ENCODE measurements around the gene LRRC4C. TPM values are rescaled to one million over a fixed set of nuclear protein-coding genes. Genes with fewer than 3 reads are reported as not detected.
A peak's percentile ranks its signal among the peaks of the same experiment; 100 is the strongest.

The LRRC4C gene
- total RNA-seq (under 1 TPM; 0.15 to 0.93 (median 0.40) TPM), polyA plus RNA-seq (under 1 TPM; 0.26 to 0.80 TPM)
- long read RNA-seq, donor 1, result 0 reads
- long read RNA-seq, donor 2, result 0 reads
- long read RNA-seq, donor 3, result 0 reads

- WGBS, 2 donors, result 2 to 3% methylated on average over 22 of the region's 22 CpGs
- H3K27ac ChIP-seq, result no peak within 1 kb of the TSS
- peaks cover 0 to 16% (median 0%) of the 10 kb centered on the region in 11 donors for H3K9me3 ChIP-seq
- H3K36me3 ChIP-seq, result no peaks in the 10 kb centered on the region
- peaks cover 0 to 51% (median 25%) of the 10 kb centered on the region in 7 donors for H3K27me3 ChIP-seq
- no peak for TF ChIP-seq CTCF (IDR thresholded peaks at IDR 0.05)
- DNase-seq (no peak), ATAC-seq (no peak)
- intact Hi-C loops (cut with DNase I), result loop anchor here in 9 of 10 donors (2.0 to 10.0 kb wide), 5 partner anchors 1063 to 1825 kb away; no protein-coding TSS in a partner anchor
- no peaks in the 10 kb centered on the region for H3K4me1 ChIP-seq
- no peak within 1 kb of the TSS for H3K4me3 ChIP-seq
Observed at GRCh38 chr11:41459465-41460401, at the start of gene LRRC4C. Gene LRRC4C (minus strand): TSS chr11:41459652.

GRCh38 chr11:41508121-41508520, 48.7 kb upstream of the LRRC4C start:
- ATAC-seq (no peak), DNase-seq (no peak)
- intact Hi-C loops (cut with DNase I), result no loop called here
- no peak overlapping the region for H3K4me3 ChIP-seq
- WGBS, 2 donors, result 87 to 94% methylated on average over 1 of the region's 1 CpG
- no peak for TF ChIP-seq CTCF (IDR thresholded peaks at IDR 0.05)
- H3K9me3 ChIP-seq, result no peaks in the 10 kb centered on the region
- H3K36me3 ChIP-seq, result no peaks in the 10 kb centered on the region
- no peak overlapping the region for H3K27ac ChIP-seq
- H3K4me1 ChIP-seq, result no peaks in the 10 kb centered on the region
- H3K27me3 ChIP-seq, result no peaks in the 10 kb centered on the region

- Histone ChIP-seq H3K27ac (no peak overlapping the region), H3K9me3 (no peaks in the 10 kb centered on the region), H3K4me1 (no peaks in the 10 kb centered on the region), H3K36me3 (no peaks in the 10 kb centered on the region), H3K27me3 (peaks cover 0 to 17% (median 0%) of the 10 kb centered on the region in 7 donors), H3K4me3 (no peak overlapping the region)
- ATAC-seq (no peak), DNase-seq (no peak)
- TF ChIP-seq CTCF (IDR thresholded peaks at IDR 0.05), result no peak
- 11 to 15% methylated on average over 3 of the region's 3 CpGs for WGBS, 2 donors
- intact Hi-C loops (cut with DNase I), result loop anchor here in 1 of 10 donors (10.0 kb wide), 1 partner anchor 1785 kb away; no protein-coding TSS in a partner anchor
Observed at GRCh38 chr11:41499429-41499828, 40.0 kb upstream of the LRRC4C start.

- no peaks in the 10 kb centered on the region for H3K36me3 ChIP-seq
- DNase-seq (no peak), ATAC-seq (no peak)
- H3K27me3 ChIP-seq, result peaks cover 0 to 17% (median 0%) of the 10 kb centered on the region in 7 donors
- TF ChIP-seq CTCF (IDR thresholded peaks at IDR 0.05), result peak in 5 of 9 donors; percentile 8 to 35 (median 18)
- no peak overlapping the region for H3K4me3 ChIP-seq
- no peak overlapping the region for H3K27ac ChIP-seq
- 2 to 3% methylated on average over 1 of the region's 1 CpG for WGBS, 2 donors
- no peaks in the 10 kb centered on the region for H3K9me3 ChIP-seq
- H3K4me1 ChIP-seq, result no peaks in the 10 kb centered on the region
- intact Hi-C loops (cut with DNase I), result loop anchor here in 1 of 10 donors (10.0 kb wide), 1 partner anchor 1786 kb away; no protein-coding TSS in a partner anchor
Observed at GRCh38 chr11:41498726-41499125, 39.3 kb upstream of the LRRC4C start.
